Measurements from ENCODE around the gene PUSL1.

Gene PUSL1

DNA sequence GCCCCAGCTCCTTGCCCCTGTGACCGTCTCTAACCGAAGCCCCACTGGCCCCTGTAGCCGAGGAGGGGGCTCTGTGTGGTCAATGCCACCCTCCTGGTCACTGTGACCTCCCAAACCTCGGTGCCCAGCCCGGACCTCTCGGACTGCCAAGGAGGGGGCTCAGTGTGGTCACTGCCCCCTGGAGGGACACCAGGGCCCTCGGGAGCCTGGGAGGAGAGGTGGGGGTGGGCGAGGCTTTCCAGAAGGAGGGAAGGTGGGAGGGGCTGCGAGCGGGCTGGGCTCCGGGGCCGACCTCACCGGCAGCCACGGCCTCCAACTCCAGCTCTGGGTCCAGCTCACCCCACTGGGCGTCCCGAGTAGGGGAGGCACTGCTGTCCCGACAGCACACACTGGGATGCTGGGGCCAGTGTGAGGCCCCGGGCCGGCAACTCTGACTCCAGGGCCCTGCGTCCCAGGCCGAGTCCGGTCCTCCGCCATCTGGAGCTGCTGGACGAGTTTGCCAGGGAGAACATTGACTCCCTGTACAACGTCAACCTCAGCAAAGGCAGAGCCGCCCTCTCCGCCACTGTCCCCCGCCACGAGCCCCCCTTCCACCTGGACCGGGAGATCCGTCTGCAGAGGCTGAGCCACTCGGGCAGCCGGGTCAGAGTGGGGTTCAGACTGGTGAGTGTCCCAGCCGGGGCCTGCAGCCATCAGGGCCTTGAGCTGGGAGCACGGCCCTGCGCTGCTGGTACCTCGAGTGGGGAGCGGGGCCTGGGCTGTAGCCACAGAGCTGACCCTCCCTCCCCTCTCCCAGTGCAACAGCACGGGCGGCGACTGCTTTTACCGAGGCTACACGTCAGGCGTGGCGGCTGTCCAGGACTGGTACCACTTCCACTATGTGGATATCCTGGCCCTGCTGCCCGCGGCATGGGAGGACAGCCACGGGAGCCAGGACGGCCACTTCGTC, 21.8 kb upstream of the PUSL1 start:
- TF ChIP-seq POLR2AphosphoS5 (IDR thresholded peaks at IDR 0.05; ENCODE audit: low read depth, low read length), result no peak
- no peak for TF ChIP-seq TAF1 (IDR thresholded peaks at IDR 0.05; ENCODE audit: borderline replicate concordance, insufficient read depth, low read length)
- TF ChIP-seq FOXP2 (optimal IDR thresholded peaks at IDR 0.05; ENCODE audit: borderline replicate concordance, extremely low read depth, extremely low read length, insufficient read depth), result no peak
- TF ChIP-seq, protein P1, sequence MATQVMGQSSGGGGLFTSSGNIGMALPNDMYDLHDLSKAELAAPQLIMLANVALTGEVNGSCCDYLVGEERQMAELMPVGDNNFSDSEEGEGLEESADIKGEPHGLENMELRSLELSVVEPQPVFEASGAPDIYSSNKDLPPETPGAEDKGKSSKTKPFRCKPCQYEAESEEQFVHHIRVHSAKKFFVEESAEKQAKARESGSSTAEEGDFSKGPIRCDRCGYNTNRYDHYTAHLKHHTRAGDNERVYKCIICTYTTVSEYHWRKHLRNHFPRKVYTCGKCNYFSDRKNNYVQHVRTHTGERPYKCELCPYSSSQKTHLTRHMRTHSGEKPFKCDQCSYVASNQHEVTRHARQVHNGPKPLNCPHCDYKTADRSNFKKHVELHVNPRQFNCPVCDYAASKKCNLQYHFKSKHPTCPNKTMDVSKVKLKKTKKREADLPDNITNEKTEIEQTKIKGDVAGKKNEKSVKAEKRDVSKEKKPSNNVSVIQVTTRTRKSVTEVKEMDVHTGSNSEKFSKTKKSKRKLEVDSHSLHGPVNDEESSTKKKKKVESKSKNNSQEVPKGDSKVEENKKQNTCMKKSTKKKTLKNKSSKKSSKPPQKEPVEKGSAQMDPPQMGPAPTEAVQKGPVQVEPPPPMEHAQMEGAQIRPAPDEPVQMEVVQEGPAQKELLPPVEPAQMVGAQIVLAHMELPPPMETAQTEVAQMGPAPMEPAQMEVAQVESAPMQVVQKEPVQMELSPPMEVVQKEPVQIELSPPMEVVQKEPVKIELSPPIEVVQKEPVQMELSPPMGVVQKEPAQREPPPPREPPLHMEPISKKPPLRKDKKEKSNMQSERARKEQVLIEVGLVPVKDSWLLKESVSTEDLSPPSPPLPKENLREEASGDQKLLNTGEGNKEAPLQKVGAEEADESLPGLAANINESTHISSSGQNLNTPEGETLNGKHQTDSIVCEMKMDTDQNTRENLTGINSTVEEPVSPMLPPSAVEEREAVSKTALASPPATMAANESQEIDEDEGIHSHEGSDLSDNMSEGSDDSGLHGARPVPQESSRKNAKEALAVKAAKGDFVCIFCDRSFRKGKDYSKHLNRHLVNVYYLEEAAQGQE (IDR thresholded peaks at IDR 0.05; ENCODE audit: insufficient read depth in 1 of 2, low read depth in 2 of 2, low read length in 2 of 2), result no peak
- no peak for TF ChIP-seq SIN3A (IDR thresholded peaks at IDR 0.05; ENCODE audit: borderline replicate concordance, insufficient read depth, low read length)

DNA sequence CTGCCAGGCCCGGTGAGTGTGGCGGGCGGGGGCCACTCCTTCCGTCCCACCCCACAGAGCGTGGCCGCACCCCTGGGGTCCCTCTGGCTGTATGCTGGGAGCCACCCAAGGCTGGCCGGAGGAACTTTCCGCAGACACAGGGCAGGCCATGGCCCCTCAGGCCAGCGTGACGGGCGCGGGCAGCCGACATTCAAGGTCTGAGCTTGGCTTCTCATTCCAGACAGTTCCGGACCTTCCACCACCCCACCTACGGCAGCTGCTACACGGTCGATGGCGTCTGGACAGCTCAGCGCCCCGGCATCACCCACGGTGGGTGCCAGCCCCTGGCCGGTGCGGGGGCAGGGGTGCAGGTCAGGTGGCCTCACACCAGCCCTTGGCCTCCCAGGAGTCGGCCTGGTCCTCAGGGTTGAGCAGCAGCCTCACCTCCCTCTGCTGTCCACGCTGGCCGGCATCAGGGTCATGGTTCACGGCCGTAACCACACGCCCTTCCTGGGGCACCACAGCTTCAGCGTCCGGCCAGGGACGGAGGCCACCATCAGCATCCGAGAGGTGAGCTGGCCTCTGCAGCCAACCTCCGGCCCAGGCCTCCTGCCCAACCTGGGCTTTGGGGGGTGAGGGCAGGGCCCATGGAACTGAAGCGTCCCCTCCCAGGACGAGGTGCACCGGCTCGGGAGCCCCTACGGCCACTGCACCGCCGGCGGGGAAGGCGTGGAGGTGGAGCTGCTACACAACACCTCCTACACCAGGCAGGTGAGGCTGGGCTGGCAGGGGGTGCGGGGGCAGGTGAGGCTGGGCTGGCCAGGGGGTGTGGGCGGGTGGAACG, 20.9 kb upstream of the PUSL1 start:
- TF ChIP-seq TAF1 (IDR thresholded peaks at IDR 0.05; ENCODE audit: borderline replicate concordance, insufficient read depth, low read length), result no peak
- TF ChIP-seq, protein P1 (IDR thresholded peaks at IDR 0.05; ENCODE audit: insufficient read depth in 1 of 2, low read depth in 2 of 2, low read length in 2 of 2), result no peak
- no peak for TF ChIP-seq SIN3A (IDR thresholded peaks at IDR 0.05; ENCODE audit: borderline replicate concordance, insufficient read depth, low read length)
- no peak for TF ChIP-seq POLR2AphosphoS5 (IDR thresholded peaks at IDR 0.05; ENCODE audit: low read depth, low read length)
- TF ChIP-seq FOXP2 (optimal IDR thresholded peaks at IDR 0.05; ENCODE audit: borderline replicate concordance, extremely low read depth, extremely low read length, insufficient read depth), result no peak

DNA sequence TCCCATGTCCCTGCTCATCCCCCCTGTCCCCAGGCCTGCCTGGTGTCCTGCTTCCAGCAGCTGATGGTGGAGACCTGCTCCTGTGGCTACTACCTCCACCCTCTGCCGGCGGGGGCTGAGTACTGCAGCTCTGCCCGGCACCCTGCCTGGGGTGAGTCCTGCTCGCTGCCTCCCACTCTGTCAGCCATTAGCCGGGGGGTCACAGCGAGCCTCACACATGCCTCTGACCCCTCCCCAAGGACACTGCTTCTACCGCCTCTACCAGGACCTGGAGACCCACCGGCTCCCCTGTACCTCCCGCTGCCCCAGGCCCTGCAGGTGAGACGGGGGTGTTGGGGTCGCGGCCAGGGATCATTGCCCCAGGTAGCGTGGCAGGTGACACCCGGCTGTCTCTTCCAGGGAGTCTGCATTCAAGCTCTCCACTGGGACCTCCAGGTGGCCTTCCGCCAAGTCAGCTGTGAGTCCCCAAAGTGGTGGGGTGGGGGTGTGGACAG, 18.1 kb upstream of the PUSL1 start:
- TF ChIP-seq FOXP2 (optimal IDR thresholded peaks at IDR 0.05; ENCODE audit: borderline replicate concordance, extremely low read depth, extremely low read length, insufficient read depth) (no peak), TAF1 (IDR thresholded peaks at IDR 0.05; ENCODE audit: borderline replicate concordance, insufficient read depth, low read length) (no peak), POLR2AphosphoS5 (IDR thresholded peaks at IDR 0.05; ENCODE audit: low read depth, low read length) (no peak), SIN3A (IDR thresholded peaks at IDR 0.05; ENCODE audit: borderline replicate concordance, insufficient read depth, low read length) (no peak)
- TF ChIP-seq, protein P1 (IDR thresholded peaks at IDR 0.05; ENCODE audit: insufficient read depth in 1 of 2, low read depth in 2 of 2, low read length in 2 of 2), result no peak

DNA sequence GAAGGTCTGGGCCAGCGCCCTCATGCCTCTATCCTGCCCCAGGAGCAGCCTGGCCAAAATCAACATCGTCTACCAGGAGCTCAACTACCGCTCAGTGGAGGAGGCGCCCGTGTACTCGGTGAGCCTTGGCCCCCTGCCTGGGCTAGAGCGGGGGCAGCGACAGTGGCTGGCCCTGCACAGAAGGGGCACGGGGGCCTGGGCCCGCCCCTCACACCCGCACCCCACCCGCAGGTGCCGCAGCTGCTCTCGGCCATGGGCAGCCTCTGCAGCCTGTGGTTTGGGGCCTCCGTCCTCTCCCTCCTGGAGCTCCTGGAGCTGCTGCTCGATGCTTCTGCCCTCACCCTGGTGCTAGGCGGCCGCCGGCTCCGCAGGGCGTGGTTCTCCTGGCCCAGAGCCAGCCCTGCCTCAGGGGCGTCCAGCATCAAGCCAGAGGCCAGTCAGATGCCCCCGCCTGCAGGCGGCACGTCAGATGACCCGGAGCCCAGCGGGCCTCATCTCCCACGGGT, 17.3 kb upstream of the PUSL1 start:
- TF ChIP-seq, protein P1 (IDR thresholded peaks at IDR 0.05; ENCODE audit: insufficient read depth in 1 of 2, low read depth in 2 of 2, low read length in 2 of 2), result no peak
- TF ChIP-seq SIN3A (IDR thresholded peaks at IDR 0.05; ENCODE audit: borderline replicate concordance, insufficient read depth, low read length), result no peak
- TF ChIP-seq FOXP2 (optimal IDR thresholded peaks at IDR 0.05; ENCODE audit: borderline replicate concordance, extremely low read depth, extremely low read length, insufficient read depth), result no peak
- no peak for TF ChIP-seq TAF1 (IDR thresholded peaks at IDR 0.05; ENCODE audit: borderline replicate concordance, insufficient read depth, low read length)
- no peak for TF ChIP-seq POLR2AphosphoS5 (IDR thresholded peaks at IDR 0.05; ENCODE audit: low read depth, low read length)
